Chondrocyte (in vitro differentiated cells): ENCODE results near the gene PPM1G. TPM values are rescaled to one million over a fixed set of nuclear protein-coding genes. Genes with fewer than 3 reads are reported as not detected.

Source experiments
- DNase-seq: peaks from one replicate; pipeline ENCODE4 v3.0.0; 2021; ENCODE audit warnings: mixed read lengths, low spot score
- H3K27ac Mint-ChIP-seq: one replicate; pipeline ENCODE4 v1.8.0; 2021; ENCODE audit warnings: mild to moderate bottlenecking, moderate library complexity, mixed read lengths; ENCODE audit not compliant: unreplicated experiment
- H3K27me3 Mint-ChIP-seq: 2 replicates; pipeline ENCODE4 v1.8.0; 2021; ENCODE audit warnings: low read depth, mixed read lengths
- H3K36me3 Mint-ChIP-seq: 2 replicates; pipeline ENCODE4 v1.8.0; 2021; ENCODE audit warnings: low read depth, mixed read lengths
- H3K4me1 Mint-ChIP-seq: 2 replicates; pipeline ENCODE4 v1.8.0; 2021; ENCODE audit warnings: low read depth, mild to moderate bottlenecking, mixed read lengths
- H3K4me3 Mint-ChIP-seq: one replicate; pipeline ENCODE4 v1.8.0; 2021; ENCODE audit warnings: mild to moderate bottlenecking, moderate library complexity, mixed read lengths; ENCODE audit not compliant: unreplicated experiment
- H3K9me3 Mint-ChIP-seq: 2 replicates; pipeline ENCODE4 v1.8.0; 2021; ENCODE audit warnings: low read depth, mixed read lengths
- CTCF ChIP-seq: fragments of 200-600 bp; sonication (generic); IDR thresholded peaks from 2 replicates; pipeline ENCODE4 v1.5.0; 2021; ENCODE audit warnings: antibody characterized with exemption, mild to moderate bottlenecking, moderate library complexity
- total RNA-seq: library from RNA; stranded (reverse); gene quantifications from 3 replicates; pipeline ENCODE4 v1.2.1, GENCODE V29; 2021

The PPM1G gene
- total RNA-seq, 1 donor from 2014 or later, result 55.7 TPM

DNA sequence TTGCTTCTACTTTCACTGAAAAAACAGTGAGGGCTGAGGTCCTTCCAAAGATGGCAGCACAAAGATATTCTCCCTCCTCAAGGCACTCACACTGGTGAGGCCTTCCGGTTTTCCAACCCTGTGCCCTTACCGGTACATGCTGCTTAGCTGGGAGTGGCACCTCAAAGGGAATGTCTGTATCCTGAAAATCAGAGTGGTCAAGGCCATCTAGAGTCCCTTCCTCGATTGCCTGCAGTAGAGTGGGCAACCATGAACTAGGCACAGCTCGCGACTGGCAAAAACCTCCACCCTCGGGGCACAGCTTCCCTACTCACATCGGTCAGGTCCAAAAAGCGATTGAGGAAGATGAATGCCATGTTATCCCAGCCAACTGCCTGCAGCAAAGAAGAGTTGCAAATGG is 36.2 kb upstream of the PPM1G start:
- TF ChIP-seq CTCF, result no peak
- Mint-ChIP-seq H3K9me3 (no peaks in the 10 kb centered on the region), H3K4me1 (no peaks in the 10 kb centered on the region), H3K4me3 (no peak overlapping the region), H3K36me3 (peaks cover 33% of the 10 kb centered on the region), H3K27me3 (no peaks in the 10 kb centered on the region), H3K27ac (peak overlapping the region; percentile 20)
- no peak for DNase-seq

- DNase-seq, result no peak
- Mint-ChIP-seq H3K9me3 (no peaks in the 10 kb centered on the region), H3K4me3 (no peak overlapping the region), H3K27me3 (no peaks in the 10 kb centered on the region), H3K36me3 (peaks cover 37% of the 10 kb centered on the region), H3K4me1 (no peaks in the 10 kb centered on the region), H3K27ac (no peak overlapping the region)
- TF ChIP-seq CTCF, result no peak
Observed at GRCh38 chr2:27445155-27445554, 35.8 kb upstream of the PPM1G start.

DNA sequence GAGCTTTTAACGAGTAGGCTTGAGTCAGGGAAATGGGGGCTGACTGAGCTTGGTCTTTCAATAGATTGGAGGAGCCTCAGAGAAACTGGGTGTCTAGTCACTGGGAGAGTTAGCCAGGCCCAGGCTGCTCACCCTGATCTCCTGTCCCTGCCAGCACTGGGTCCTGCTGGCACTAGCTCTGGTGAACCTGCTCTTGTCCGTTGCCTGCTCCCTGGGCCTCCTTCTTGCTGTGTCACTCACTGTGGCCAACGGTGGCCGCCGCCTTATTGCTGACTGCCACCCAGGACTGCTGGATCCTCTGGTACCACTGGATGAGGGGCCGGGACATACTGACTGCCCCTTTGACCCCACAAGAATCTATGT is 33.5 kb upstream of the PPM1G start:
- no peak for TF ChIP-seq CTCF
- no peaks in the 10 kb centered on the region for H3K4me1 Mint-ChIP-seq
- no peaks in the 10 kb centered on the region for H3K9me3 Mint-ChIP-seq
- H3K27me3 Mint-ChIP-seq, result no peaks in the 10 kb centered on the region
- no peak overlapping the region for H3K27ac Mint-ChIP-seq
- H3K4me3 Mint-ChIP-seq, result no peak overlapping the region
- H3K36me3 Mint-ChIP-seq, result peaks cover 36% of the 10 kb centered on the region
- no peak for DNase-seq

GRCh38 chr2:27441958-27442919 is 32.8 kb upstream of the PPM1G start, which contains the start of gene KRTCAP3:
Gene KRTCAP3, plus strand, starts transcription at chr2:27442381. Its CDS starts 32 bp downstream, at chr2:27442413.
- TF ChIP-seq CTCF, result no peak
- Mint-ChIP-seq H3K27me3 (no peaks in the 10 kb centered on the region), H3K27ac (no peak within 1 kb of the TSS), H3K9me3 (no peaks in the 10 kb centered on the region), H3K4me1 (no peaks in the 10 kb centered on the region), H3K36me3 (peaks cover 34% of the 10 kb centered on the region), H3K4me3 (no peak within 1 kb of the TSS)
- DNase-seq, result no peak

DNA sequence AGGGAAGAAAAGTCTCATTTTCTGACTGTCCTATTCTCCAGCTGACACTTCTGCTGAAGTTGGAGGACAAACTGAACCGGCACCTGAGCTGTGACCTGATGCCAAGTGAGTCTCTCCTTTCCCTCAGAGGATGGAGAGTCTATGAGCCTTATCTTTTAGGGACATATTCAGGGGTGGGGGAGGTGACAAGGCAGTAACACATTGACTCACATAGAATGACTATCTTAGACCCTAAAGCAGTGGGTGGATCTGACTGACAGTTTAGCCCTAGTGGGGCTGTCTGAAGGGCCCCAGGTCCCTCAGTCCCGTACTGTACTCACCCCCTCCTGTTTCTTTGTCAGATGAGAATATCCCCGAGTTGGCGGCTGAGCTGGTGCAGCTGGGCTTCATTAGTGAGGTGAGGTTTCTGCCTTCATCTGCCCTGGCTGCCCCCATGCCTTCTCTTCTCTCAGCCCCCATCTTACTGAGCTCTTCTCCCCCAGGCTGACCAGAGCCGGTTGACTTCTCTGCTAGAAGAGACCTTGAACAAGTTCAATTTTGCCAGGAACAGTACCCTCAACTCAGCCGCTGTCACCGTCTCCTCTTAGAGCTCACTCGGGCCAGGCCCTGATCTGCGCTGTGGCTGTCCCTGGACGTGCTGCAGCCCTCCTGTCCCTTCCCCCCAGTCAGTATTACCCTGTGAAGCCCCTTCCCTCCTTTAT is 32.0 kb upstream of the PPM1G start:
- Mint-ChIP-seq H3K9me3 (no peaks in the 10 kb centered on the region), H3K4me3 (no peak overlapping the region), H3K27ac (no peak overlapping the region), H3K27me3 (no peaks in the 10 kb centered on the region), H3K36me3 (peaks cover 33% of the 10 kb centered on the region), H3K4me1 (no peaks in the 10 kb centered on the region)
- no peak for TF ChIP-seq CTCF
- no peak for DNase-seq
